Mucosa of stomach (tissue), 1 donor: Measurements from ENCODE around the gene SWSAP1.
"Not testable (repeated sequence)": the region's sequence is repeated elsewhere in the genome, so short reads cannot be mapped to it uniquely, and the experiment has no call there.

Experiments used
- H3K27me3 ChIP-seq: one replicate; pipeline ENCODE4 v1.7.0; 2013; ENCODE audit warnings: mild to moderate bottlenecking, low read length; ENCODE audit not compliant: control insufficient read depth, insufficient read depth
- H3K36me3 ChIP-seq: one replicate; pipeline ENCODE4 v1.7.0; 2013; ENCODE audit warnings: low read length; ENCODE audit not compliant: control insufficient read depth, insufficient read depth
- H3K4me1 ChIP-seq: one replicate; pipeline ENCODE4 v1.7.0; 2013; ENCODE audit warnings: mild to moderate bottlenecking, low read length; ENCODE audit not compliant: control insufficient read depth, insufficient read depth
- H3K4me3 ChIP-seq: one replicate; pipeline ENCODE4 v1.7.0; 2013; ENCODE audit warnings: low read length
- H3K9ac ChIP-seq: one replicate; pipeline ENCODE4 v1.7.0; 2013; ENCODE audit warnings: mild to moderate bottlenecking, low read length, moderate library complexity
- H3K9me3 ChIP-seq: one replicate; pipeline ENCODE4 v1.7.0; 2013; ENCODE audit warnings: mild to moderate bottlenecking, low read length, moderate library complexity; ENCODE audit not compliant: control insufficient read depth
- donor health status: Pancreatic carcinoma.

SWSAP1 gene

GRCh38 chr19:11373166-11373884 is 1.1 kb upstream of the SWSAP1 start:
- Histone ChIP-seq H3K36me3 (no peaks in the 10 kb centered on the region), H3K27me3 (no peaks in the 10 kb centered on the region), H3K9me3 (no peaks in the 10 kb centered on the region), H3K9ac (no peak overlapping the region), H3K4me3 (no peak overlapping the region), H3K4me1 (peaks cover 31% of the 10 kb centered on the region)

- Histone ChIP-seq H3K9ac (peak overlapping the region; percentile 84), H3K4me3 (peak overlapping the region; percentile 51), H3K4me1 (peaks cover 37% of the 10 kb centered on the region)
These were observed 507 bp upstream of the SWSAP1 start for GRCh38 chr19:11373885-11374432.

GRCh38 chr19:11375143-11375948 is 880 bp downstream of the SWSAP1 start:
- H3K36me3 ChIP-seq = no peaks in the 10 kb centered on the region
- H3K4me3 ChIP-seq = peak overlapping the region; percentile 18
- no peaks in the 10 kb centered on the region for H3K9me3 ChIP-seq
- peak overlapping the region; percentile 75 for H3K9ac ChIP-seq
- no peaks in the 10 kb centered on the region for H3K27me3 ChIP-seq
- peaks cover 40% of the 10 kb centered on the region for H3K4me1 ChIP-seq

More at GRCh38 chr19:11373885-11374432, 507 bp upstream of the SWSAP1 start:
- H3K27me3 ChIP-seq = no peaks in the 10 kb centered on the region
- no peaks in the 10 kb centered on the region for H3K36me3 ChIP-seq
- H3K9me3 ChIP-seq = no peaks in the 10 kb centered on the region

GRCh38 chr19:11377237-11377636 is 2.8 kb downstream of the SWSAP1 start:
- H3K4me1 ChIP-seq = peaks cover 53% of the 10 kb centered on the region
- no peak overlapping the region for H3K9ac ChIP-seq
- H3K36me3 ChIP-seq = no peaks in the 10 kb centered on the region
- H3K9me3 ChIP-seq = no peaks in the 10 kb centered on the region
- H3K27me3 ChIP-seq = no peaks in the 10 kb centered on the region
- H3K4me3 ChIP-seq = no peak overlapping the region

- no peaks in the 10 kb centered on the region for H3K9me3 ChIP-seq
- H3K9ac ChIP-seq = no peak overlapping the region
- peaks cover 3% of the 10 kb centered on the region for H3K27me3 ChIP-seq
- peaks cover 56% of the 10 kb centered on the region for H3K4me1 ChIP-seq
- no peak overlapping the region for H3K4me3 ChIP-seq
- no peaks in the 10 kb centered on the region for H3K36me3 ChIP-seq
These were observed 3.3 kb downstream of the SWSAP1 start for GRCh38 chr19:11377756-11378155.

GRCh38 chr19:11378319-11379189 is 4.1 kb downstream of the SWSAP1 start:
- Histone ChIP-seq H3K36me3 (no peaks in the 10 kb centered on the region), H3K9ac (no peak overlapping the region), H3K27me3 (peaks cover 11% of the 10 kb centered on the region), H3K9me3 (no peaks in the 10 kb centered on the region), H3K4me3 (no peak overlapping the region), H3K4me1 (peaks cover 64% of the 10 kb centered on the region)

- H3K9me3 ChIP-seq, H3K4me3 ChIP-seq, H3K36me3 ChIP-seq, H3K9ac ChIP-seq: not testable (repeated sequence)
- Histone ChIP-seq H3K4me1 (peaks cover 65% of the 10 kb centered on the region), H3K27me3 (peaks cover 11% of the 10 kb centered on the region)
These were observed 4.9 kb downstream of the SWSAP1 start for GRCh38 chr19:11379269-11379845.

GRCh38 chr19:11379857-11380350 is 5.4 kb downstream of the SWSAP1 start:
- peaks cover 11% of the 10 kb centered on the region for H3K27me3 ChIP-seq
- no peaks in the 10 kb centered on the region for H3K9me3 ChIP-seq
- H3K4me3 ChIP-seq = no peak overlapping the region
- no peak overlapping the region for H3K9ac ChIP-seq
- H3K36me3 ChIP-seq = no peaks in the 10 kb centered on the region
- H3K4me1 ChIP-seq = peaks cover 66% of the 10 kb centered on the region

GRCh38 chr19:11380653-11381537 is 6.4 kb downstream of the SWSAP1 start:
- Histone ChIP-seq H3K36me3 (no peaks in the 10 kb centered on the region), H3K27me3 (peaks cover 11% of the 10 kb centered on the region), H3K4me1 (peaks cover 59% of the 10 kb centered on the region), H3K4me3 (peak overlapping the region; percentile 4), H3K9me3 (no peaks in the 10 kb centered on the region), H3K9ac (peak overlapping the region; percentile 42)

GRCh38 chr19:11382898-11383705 is 8.6 kb downstream of the SWSAP1 start:
- peaks cover 11% of the 10 kb centered on the region for H3K27me3 ChIP-seq
- H3K4me3 ChIP-seq = no peak overlapping the region

More at GRCh38 chr19:11382898-11383705, 8.6 kb downstream of the SWSAP1 start:
- Histone ChIP-seq H3K36me3 (no peaks in the 10 kb centered on the region), H3K4me1 (peaks cover 44% of the 10 kb centered on the region), H3K9me3 (no peaks in the 10 kb centered on the region), H3K9ac (peak overlapping the region; percentile 43)
